ENCODE data around the gene DCUN1D3.
A peak's percentile ranks its signal among the peaks of the same experiment; 100 is the strongest.

DCUN1D3 gene

GRCh38 chr16:20899477-20900298 is 470 bp downstream of the DCUN1D3 start:
- peaks cover 34% of the 10 kb centered on the region for H3K36me3 Mint-ChIP-seq (ENCODE audit: low read depth)
- no peaks in the 10 kb centered on the region for H3K9me3 Mint-ChIP-seq
- peaks cover 3% of the 10 kb centered on the region for H3K27me3 Mint-ChIP-seq (ENCODE audit: low read depth, poor library complexity)
- DNase-seq: no peak
- no peak for TF ChIP-seq CTCF (IDR thresholded peaks at IDR 0.05)
- H3K4me3 Mint-ChIP-seq: peak overlapping the region; percentile 90
- H3K4me1 Mint-ChIP-seq: peaks cover 66% of the 10 kb centered on the region
- H3K27ac Mint-ChIP-seq: peak overlapping the region; percentile 58

- DNase-seq: no peak
- no peak for TF ChIP-seq CTCF (IDR thresholded peaks at IDR 0.05)
- H3K36me3 Mint-ChIP-seq (ENCODE audit: low read depth): peaks cover 35% of the 10 kb centered on the region
- peaks cover 59% of the 10 kb centered on the region for H3K4me1 Mint-ChIP-seq
- no peak overlapping the region for H3K27ac Mint-ChIP-seq
- H3K9me3 Mint-ChIP-seq: no peaks in the 10 kb centered on the region
- H3K27me3 Mint-ChIP-seq (ENCODE audit: low read depth, poor library complexity): peaks cover 3% of the 10 kb centered on the region
- peak overlapping the region; percentile 90 for H3K4me3 Mint-ChIP-seq
Measured at GRCh38 chr16:20899071-20899470, 1.1 kb downstream of the DCUN1D3 start.

- Mint-ChIP-seq H3K36me3 (ENCODE audit: low read depth) (peaks cover 34% of the 10 kb centered on the region), H3K9me3 (no peaks in the 10 kb centered on the region), H3K4me3 (peak overlapping the region; percentile 90), H3K27me3 (ENCODE audit: low read depth, poor library complexity) (peaks cover 3% of the 10 kb centered on the region), H3K27ac (peak overlapping the region; percentile 64), H3K4me1 (peaks cover 48% of the 10 kb centered on the region)
- TF ChIP-seq CTCF (IDR thresholded peaks at IDR 0.05): no peak
- no peak for DNase-seq
Measured at GRCh38 chr16:20897922-20898321, 2.2 kb downstream of the DCUN1D3 start.

- Mint-ChIP-seq H3K4me3 (peak overlapping the region; percentile 90), H3K4me1 (peaks cover 42% of the 10 kb centered on the region), H3K27ac (peak overlapping the region; percentile 64), H3K27me3 (ENCODE audit: low read depth, poor library complexity) (peaks cover 3% of the 10 kb centered on the region), H3K36me3 (ENCODE audit: low read depth) (peaks cover 33% of the 10 kb centered on the region), H3K9me3 (no peaks in the 10 kb centered on the region)
- no peak for TF ChIP-seq CTCF (IDR thresholded peaks at IDR 0.05)
- no peak for DNase-seq
Measured at GRCh38 chr16:20897253-20897897, 2.8 kb downstream of the DCUN1D3 start.

GRCh38 chr16:20894388-20894787 is 5.8 kb downstream of the DCUN1D3 start:
- DNase-seq: no peak
- H3K9me3 Mint-ChIP-seq: no peaks in the 10 kb centered on the region
- H3K27me3 Mint-ChIP-seq (ENCODE audit: low read depth, poor library complexity): no peaks in the 10 kb centered on the region
- no peak overlapping the region for H3K4me3 Mint-ChIP-seq
- peaks cover 26% of the 10 kb centered on the region for H3K4me1 Mint-ChIP-seq
- H3K36me3 Mint-ChIP-seq (ENCODE audit: low read depth): peaks cover 36% of the 10 kb centered on the region
- no peak overlapping the region for H3K27ac Mint-ChIP-seq
- no peak for TF ChIP-seq CTCF (IDR thresholded peaks at IDR 0.05)

Measured in nephron progenitor cell (in vitro differentiated cells).